Stimulated activated CD4-positive, alpha-beta T cell treated with anti-CD3 and anti-CD28 coated beads, Interleukin-4, amount 100 ng/mL, for 1 hour (primary cell): Measurements from ENCODE around the gene NEAT1.

Source experiments
- DNase-seq: peaks from one replicate; pipeline ENCODE4 v3.0.0-alpha.2; 2020

Gene NEAT1

GRCh38 chr11:65425105-65425970, 2.7 kb downstream of the NEAT1 start:
- peak; percentile 67 for DNase-seq

- DNase-seq: no peak
Measured at GRCh38 chr11:65425971-65426838, 3.6 kb downstream of the NEAT1 start.

GRCh38 chr11:65426839-65427690, 4.5 kb downstream of the NEAT1 start:
- DNase-seq: no peak

GRCh38 chr11:65427691-65428577, 5.3 kb downstream of the NEAT1 start:
- DNase-seq: no peak

GRCh38 chr11:65428578-65429067, 6.0 kb downstream of the NEAT1 start:
- DNase-seq: no peak

- DNase-seq: no peak
Measured at GRCh38 chr11:65429068-65429681, 6.6 kb downstream of the NEAT1 start.

- DNase-seq: no peak
Measured at GRCh38 chr11:65429724-65430405, 7.3 kb downstream of the NEAT1 start.

GRCh38 chr11:65430406-65431217, 8.0 kb downstream of the NEAT1 start:
- DNase-seq: no peak

GRCh38 chr11:65431451-65432099, 9.0 kb downstream of the NEAT1 start:
- DNase-seq: no peak

- no peak for DNase-seq
Measured at GRCh38 chr11:65432100-65432650, 9.6 kb downstream of the NEAT1 start.

GRCh38 chr11:65432686-65433582, 10.3 kb downstream of the NEAT1 start:
- DNase-seq: no peak

GRCh38 chr11:65433657-65434056, 11.1 kb downstream of the NEAT1 start:
- DNase-seq: no peak

- DNase-seq: no peak
Measured at GRCh38 chr11:65434057-65434666, 11.6 kb downstream of the NEAT1 start.

GRCh38 chr11:65434667-65435410, 12.2 kb downstream of the NEAT1 start:
- no peak for DNase-seq

GRCh38 chr11:65435411-65435931, 12.9 kb downstream of the NEAT1 start:
- no peak for DNase-seq

GRCh38 chr11:65435981-65436411, 13.4 kb downstream of the NEAT1 start:
- no peak for DNase-seq
